GM19043 (cell line): ENCODE measurements around the gene TMEM253.

ENCODE experiments used
- ATAC-seq: cut with Tn5 transposase; IDR thresholded peaks from one replicate; pipeline ENCODE4 v1.9.1; 2021; ENCODE audit warnings: low read depth; ENCODE audit not compliant: unreplicated experiment

TMEM253 gene

DNA sequence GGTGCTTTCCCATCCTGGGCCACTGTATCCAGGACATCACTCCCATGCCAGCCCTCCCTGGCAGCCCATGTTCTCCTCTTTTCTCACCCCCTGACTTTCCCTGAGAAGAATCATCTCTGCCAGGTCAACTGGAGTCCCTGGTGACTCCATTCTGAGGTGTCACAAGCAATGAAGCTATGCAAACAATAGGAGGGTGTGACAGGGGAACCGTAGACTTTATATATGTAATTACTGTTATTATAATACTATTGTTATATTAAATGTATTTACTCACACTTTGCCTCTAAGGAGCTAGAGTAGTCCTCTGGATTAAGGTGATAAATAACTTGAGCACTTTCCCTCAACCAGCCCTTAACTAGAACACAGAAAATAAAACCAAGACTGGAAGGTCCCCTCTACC lies 11.6 kb upstream of the TMEM253 start:
- ATAC-seq, result no peak

DNA sequence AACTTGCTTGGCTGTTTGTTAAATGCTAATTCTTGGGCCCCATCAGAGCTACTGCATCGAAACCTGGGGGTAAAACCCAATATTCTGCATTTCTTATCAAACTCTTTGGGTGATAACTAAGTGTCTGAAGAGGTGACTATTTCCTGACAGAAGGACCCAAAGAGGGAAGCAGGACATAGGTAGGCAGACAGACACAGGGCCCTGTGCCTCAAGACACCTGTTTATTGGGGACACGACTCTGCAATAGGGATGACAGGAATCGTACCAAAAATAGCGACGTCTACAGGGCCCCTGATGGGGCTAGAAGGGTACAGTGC lies 11.0 kb upstream of the TMEM253 start:
- ATAC-seq, result no peak

DNA sequence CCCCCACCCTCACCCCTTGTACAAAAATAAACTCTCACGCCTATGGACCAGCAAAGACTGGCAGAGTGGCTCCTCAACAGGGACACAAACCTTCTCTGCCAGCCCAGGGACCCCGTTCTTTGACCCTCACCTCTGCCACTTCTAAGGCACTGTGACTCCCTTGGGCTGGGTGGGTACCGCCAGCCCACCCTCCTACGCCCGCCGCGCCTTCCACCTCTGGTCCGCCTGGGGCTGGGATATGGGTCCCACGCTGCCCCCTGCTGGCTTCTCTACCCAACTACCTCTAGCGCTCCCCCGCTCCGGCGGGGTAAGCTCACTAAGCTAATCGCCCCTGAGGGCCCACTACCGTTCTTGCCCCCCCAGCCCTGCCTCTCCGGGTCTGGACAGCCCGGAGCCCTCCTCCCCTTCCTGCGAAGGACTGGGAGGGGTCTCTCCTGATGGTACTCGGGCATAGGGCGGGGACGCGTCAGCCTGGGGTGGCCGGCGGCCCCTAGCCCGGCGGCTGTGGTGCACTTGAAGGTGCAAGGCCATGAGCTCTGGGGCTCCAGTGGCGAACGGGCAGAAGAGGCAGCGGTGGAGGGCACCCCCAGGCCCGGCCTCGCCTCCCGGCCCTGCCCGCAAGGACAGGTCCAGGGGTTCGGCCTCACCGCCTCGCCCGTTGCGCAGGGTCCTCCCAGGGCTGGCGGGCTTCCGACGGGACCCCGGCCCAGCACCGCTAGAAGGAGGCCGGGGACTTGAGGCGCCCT lies 10.5 kb upstream of the TMEM253 start:
- no peak for ATAC-seq

DNA sequence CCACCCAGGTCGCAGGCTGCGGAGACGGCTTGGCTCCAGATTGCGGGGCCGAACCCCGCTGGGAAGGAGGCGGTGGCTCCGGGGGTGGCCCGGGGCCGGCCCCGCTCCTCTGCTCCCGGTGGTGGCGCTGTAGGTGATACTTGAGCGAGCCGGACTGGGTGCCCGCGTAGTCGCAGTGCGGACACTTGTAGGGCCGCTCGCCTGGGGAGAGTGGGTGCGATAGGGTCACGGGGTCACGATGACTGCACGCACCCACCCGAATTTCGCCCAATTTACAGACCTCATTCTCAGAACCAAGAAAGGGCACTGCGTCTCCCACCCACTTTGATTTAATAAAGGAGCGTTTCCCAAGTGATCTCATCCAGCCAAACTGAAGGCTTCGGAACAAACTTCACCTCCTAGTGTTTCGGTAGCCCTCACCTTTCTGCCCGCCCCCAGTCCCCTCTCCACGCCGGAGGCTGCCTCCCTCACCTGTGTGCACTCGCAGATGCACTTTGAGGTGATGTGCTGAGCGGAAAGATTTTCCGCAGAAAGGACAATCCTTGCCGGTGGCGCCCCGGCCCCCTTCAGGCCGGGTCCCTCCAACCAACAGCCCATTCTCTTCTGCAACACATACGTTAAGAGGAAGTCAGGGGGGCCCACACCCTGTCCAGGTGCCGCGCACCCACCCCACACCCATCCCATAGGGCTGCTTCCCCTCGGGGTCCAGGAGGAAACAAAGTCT lies 9.8 kb upstream of the TMEM253 start:
- ATAC-seq, result no peak

DNA sequence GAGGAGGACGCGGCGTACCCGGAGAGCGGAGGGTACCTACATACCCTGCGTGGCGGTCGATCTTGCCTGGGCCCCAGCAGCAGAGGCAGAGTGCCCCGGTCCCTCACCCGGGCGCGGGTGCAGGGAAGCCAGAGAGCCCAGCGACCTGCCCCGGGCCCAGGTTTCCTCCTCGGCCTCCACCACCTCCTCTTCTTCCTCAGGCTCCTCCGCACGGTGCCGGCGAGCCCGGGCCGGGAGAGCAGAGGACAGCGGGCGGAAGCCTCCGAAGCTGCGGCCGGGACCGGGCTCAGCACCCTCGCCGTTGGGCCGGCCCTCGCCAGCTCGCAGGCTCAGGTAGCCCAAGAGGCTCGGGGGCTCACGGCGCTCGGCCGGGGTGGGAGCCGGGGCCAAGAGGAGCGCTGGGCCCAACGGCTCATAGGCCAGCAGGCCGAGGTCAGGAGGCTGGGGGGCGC lies 9.0 kb upstream of the TMEM253 start:
- no peak for ATAC-seq

DNA sequence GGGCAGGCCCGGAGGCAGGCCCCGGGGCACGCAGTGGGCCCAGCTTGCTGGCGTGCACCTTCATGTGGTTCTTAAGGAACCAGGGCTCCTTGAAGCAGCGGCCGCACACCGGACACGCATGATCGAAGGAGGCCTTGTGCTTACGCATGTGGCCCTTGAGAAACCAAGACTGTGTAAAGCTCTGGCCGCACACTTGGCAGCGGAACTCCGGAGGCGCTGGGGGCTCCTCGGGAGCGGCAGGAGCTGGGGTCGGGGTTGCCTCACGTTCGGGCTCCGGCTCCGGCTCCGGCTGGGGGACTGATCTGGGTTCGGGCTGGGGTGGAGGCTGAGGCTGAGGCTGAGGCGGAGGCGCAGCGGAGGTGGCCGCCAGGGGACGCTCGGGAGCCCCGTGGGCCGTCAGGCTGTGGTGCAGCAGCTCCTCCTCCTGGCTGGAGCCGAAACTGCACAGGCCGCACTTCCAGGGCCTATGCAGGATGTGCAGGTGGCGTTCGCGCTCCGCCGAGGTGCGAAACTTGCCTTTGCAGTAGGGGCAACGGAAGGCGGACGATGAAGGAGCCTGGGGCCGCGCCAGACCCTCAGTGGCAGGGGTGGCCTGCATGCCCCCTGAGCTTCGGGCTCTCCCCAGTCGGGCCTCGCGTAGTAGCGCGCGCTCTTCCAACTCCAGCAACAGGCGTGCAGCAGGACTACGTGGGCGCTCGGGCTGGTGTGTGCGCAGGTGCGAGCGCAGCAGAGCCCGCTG lies 8.4 kb upstream of the TMEM253 start:
- peak; percentile 92 for ATAC-seq

DNA sequence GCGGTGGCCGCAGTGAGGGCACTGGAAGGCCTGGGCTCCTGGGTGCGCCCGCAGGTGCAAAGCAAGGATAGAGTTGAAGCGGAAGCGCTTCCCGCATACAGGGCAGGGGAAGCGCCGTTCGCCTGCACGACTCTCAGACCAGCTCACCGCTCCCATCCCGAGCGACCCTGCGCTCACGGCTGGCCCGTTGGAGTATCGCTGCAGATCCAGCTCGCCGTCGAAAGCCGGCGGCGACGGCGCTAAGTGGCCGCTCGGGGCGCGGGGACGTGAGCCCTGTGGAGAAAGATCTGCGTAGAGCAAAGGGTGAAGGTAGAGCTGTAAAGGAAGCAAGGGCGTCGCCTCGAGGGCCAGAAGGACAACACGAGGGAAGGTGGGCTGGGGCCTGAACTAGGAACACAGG lies 7.8 kb upstream of the TMEM253 start:
- ATAC-seq, result no peak

DNA sequence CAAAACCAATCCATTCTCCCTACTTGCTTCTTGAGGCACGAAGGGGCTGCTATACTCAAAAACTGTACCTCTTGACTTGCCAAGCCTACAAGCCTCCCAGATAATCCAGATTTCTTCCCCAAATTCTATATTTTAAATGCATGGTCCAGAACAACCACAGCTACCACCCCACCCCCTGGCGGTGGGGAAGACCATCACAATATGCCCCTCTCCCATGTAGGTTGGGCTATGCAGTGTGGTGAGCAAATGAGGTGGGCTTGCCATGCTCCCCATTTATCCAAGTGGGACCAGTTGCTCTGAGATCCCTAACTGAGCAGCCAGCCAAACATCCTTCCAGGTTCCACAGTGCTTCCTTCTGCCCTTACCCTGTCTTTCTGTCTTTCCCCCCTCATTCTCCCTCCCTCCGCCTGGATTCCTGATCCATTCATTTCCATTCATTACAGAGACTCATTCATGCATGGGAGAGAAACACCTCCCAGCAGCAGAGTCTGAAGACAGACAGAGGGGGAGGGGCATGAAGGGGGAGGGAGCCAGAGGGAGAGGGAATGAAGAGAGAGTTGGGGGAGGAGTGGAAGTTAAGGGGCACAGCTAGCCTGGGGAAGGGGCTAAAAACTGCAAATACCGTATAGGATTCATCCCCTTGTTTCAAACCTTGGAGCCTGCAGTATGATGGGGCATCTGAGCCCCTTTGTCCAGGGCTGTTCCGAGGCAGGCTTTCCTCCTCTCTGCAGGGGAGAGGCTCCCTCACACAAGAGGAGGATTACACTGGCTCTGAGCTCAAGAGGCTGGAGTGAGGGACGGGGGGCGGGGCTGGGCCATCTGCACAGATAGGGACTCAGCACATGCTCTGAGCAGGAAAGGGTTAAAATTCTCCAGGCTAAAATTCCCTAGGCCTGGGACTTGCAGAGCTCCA lies 6.8 kb upstream of the TMEM253 start:
- no peak for ATAC-seq

DNA sequence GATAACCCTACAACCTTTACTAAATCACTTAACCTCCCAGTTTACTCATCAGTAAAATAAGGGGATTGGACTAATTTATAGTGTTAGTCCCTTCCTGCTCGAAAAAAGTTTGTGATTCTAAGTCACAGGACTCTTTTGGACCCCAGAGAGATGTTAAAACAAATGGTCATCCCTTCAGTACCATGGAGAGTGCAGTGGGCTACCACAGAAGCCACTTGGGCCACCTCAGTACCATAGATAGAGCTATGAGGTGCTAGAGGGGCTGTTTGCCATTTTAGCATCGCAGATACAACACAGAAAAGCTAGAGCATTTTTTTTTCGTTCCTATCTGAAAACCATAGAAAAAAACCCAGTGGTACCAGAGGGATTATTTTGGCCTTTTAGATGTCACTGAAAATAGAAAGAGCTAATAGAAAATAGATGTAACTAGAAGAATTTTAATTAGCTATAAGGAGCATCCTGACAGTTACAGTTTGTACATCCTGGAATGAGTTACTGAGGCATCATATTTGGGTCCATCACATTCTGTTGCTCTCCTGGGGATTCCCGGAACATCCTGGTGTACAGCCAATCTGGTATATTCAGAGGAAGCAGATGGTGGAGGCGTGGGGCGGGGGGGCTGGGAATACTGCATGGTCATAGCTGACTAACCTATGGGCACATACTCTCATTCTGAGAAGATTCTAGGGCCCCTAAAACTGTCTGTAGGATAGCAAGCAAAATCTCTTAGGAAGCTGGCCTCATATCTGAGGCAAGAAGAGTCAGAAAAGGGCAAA lies 5.2 kb upstream of the TMEM253 start:
- ATAC-seq, result no peak

DNA sequence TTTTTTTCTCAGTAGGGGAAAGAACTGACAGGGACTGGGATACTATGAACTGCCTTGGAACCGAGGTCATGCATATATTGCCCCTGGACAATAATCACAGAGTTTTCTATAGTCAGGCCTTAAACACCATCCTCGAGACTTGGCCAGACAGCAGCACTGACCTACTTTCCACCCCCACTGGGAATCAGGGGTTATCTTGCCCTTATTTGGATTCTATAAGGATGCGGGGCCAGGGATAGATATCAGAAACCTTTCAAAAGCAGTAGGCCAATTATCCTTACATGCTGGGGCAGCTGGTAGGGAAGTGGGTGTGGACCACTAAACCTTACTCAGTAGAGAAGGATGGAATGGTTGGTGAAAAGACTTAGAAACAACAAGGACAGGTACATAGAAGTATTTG lies 4.4 kb upstream of the TMEM253 start:
- no peak for ATAC-seq

DNA sequence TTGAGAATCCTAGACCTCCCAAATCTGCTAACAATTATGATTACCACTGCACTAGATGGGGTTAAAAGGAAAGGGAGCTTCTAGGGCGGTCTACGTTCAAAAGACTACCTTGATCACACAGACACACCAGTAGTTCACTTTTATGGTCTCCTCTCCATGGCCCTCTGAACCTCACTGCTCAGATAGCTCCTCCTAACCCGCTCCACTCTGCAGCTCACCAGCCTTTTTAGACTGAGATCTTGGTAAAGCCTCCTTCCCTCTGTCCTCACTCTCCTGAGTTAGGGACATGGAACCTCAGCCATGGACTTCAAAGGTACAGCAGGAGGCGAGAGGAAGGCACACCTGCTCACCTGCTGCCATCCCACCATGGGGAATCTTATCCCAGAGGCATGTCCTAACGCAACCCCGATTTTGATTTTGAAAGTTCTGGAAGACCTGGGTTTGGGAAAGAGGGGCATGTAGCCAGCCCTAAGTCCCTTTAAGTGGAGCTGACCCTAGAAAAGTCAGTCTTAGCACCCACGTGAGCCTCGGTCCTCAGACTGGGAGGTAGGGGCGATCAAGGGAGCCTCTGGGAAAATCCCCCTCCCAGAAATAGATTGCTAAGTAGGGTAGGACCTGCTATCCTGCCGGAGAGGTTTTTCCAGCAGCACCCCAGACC lies 3.8 kb upstream of the TMEM253 start:
- no peak for ATAC-seq

DNA sequence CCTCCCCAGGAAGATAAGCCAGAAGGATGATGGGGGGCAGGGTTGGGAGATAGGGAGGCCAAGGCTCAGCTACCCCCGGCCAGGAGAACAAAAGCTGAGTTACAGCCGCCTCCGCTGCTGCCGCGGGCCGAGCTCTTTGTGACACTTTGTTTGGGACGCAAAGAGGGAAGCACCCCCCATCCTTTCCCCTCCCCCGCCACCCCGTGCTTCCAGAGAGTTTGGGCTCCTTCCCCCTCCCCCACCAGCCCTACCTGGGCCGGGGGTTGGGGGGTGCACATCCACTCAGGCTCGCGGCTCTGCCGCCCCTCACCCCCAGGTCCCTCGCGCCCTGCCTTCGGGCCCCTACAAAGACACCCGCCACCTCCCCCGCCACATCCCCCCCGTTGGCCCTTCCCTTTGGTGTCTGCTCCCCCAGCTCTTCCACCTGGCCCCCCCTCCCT lies 3.2 kb upstream of the TMEM253 start:
- ATAC-seq, result no peak

DNA sequence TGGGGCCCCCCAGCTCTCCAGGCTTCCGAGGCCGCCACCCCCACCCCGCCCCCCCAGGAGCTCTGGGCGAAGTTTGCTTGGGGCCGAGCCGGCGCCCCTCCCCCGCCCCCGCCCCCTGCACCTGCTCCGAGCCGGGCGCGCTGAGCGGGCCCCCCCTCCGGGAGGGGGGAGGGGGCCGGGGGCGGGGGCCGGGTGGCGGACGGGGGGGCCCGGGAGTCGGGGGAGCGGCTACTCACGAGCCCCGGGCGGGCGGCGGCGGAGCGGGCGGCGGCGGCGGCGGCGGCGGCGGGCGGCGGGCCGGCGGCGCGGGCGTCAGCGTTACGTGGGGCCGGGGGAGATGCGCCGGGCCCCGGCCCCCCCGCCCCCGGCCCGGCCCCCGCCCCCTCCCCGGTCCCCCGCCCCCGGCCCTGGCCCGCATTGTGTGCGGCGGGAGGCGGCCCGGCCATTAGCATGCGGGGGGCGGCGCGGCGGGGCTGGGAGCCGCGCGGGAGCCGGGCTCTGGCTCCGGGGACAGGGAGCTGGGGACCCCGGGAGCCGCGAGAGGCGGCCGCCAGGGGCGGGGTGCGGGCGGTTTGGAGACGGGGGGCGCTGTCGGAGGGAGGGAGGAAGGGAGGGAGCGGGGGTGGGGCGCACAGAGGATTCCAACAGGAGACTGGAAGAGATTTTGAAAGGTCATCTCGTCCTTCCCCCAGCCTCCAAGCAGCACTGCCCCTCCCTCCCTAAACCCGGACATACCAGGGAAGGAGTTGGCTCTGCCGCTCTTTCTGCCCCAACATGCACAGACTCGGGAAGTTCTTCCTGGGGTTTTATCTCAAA lies 2.6 kb upstream of the TMEM253 start, which contains the start of gene ZNF219:
TSS of gene ZNF219 (minus strand) at position 580 of the 816 bp plus-strand sequence. CDS start 5,064 bp downstream, outside the sequence.
- no peak for ATAC-seq

DNA sequence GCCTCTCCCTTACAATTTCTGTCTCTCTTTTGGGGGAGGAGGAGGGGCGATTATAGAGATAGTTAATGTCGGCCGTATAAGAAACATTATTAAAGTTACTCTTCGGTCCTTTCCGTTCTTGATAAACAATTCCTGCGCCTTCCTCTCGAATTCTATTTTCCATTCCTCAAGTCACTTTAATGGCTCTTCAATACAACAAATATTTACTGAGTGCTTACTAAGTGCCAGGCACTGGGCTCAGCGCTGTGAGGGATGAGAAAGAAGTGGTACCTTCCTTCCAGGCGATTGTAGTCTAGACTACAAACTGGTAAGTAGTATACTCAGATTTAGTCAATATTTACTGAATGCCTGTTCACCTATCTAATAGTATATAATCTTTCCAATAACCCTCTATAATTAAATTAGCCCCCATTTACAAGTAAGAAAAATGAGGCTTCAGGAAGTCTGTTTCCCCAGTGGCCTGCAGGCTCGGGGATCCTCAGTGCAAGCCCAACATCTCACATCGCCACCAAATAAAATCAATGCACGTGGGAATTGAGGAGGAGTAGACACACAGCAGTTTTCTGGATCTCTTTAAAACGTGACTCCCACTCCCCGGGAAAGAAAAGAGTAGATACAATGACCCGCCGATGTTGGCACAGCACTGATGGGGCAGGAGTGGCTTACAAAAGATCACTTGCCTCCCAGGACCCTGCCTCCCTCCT lies 1.8 kb upstream of the TMEM253 start:
- ATAC-seq, result no peak

DNA sequence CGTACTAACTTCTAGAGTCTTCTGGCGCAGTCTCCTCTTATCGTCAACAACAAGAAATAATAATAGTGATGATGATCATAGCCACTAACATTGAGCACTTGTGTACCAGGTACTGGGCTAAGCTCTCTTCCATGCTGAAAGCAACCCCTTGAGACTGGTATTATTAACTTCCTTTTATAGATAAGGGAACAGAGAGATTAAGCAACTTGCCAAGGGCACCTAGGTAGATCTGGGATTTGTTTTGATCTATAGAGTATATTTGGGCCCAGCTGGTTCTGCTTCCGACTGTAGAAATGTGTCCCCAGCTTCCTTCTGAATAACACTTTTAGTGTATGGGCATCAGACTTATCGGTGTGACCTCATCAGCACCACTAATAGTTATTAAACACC lies 1.3 kb upstream of the TMEM253 start:
- ATAC-seq, result no peak

DNA sequence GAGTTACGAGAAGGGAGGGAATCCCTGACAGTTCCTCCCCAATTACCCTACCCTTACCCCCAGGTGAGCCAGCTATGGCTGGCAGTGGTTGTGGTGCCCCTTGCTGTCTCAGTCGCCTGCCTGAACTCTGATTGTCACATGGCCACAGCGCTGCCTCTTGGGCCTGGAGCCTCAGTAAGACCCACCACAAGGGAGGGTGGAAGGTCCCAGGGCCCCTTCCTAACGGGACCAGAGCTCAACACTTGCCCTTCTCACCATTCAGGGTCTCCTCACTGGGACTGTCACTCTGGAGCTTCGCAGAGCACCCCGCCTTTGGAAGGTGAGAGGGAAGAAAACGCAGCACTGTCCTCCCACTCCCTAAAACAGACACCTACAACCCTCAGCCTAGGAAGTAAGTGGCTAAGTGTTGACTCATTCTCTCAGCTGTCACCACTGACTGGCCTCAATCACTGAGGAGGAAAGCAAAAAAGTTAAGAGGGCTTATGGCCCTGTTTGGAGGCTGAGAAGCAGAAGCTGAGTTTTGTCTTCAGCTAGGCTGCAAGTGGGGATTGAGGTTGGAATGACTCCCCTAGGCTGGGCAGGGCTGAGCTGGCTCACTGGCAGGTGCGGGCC lies 1.0 kb downstream of the TMEM253 start:
- no peak for ATAC-seq
